GM20000 (cell line): Measurements from ENCODE around the gene C21orf91.

Experiments used
- DNase-seq: peaks from one replicate; pipeline ENCODE4 v3.0.0; 2012; ENCODE audit warnings: low spot score
- CTCF ChIP-seq: IDR thresholded peaks from 2 replicates; pipeline ENCODE4 v1.5.1; 2012; ENCODE audit warnings: mild to moderate bottlenecking, control low read depth; ENCODE audit errors: extremely low read depth, missing control alignments

The C21orf91 gene

GRCh38 chr21:17759511-17760178, 59.5 kb downstream of the C21orf91 start:
- no peak for TF ChIP-seq CTCF
- DNase-seq = no peak

DNA sequence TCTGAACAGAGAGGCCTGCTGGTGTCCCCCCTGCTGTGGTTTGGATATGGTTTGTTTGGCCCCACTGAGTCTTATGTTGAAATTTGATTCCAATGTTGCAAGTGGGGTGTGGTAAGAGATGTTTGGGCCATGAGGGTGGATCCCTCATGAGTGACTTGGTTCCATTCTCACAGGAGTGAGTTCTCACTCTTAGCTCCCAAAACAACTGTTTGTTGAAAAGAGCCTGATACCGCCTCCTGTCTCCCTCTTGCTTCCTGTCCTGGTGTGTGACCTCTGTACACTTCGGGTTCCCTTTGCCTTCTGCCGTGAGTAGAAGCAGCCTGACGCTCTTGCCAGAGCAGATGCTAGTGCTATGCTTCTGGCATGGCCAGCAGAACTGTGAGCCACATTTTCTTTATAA, 60.5 kb downstream of the C21orf91 start:
- no peak for DNase-seq
- TF ChIP-seq CTCF = no peak

DNA sequence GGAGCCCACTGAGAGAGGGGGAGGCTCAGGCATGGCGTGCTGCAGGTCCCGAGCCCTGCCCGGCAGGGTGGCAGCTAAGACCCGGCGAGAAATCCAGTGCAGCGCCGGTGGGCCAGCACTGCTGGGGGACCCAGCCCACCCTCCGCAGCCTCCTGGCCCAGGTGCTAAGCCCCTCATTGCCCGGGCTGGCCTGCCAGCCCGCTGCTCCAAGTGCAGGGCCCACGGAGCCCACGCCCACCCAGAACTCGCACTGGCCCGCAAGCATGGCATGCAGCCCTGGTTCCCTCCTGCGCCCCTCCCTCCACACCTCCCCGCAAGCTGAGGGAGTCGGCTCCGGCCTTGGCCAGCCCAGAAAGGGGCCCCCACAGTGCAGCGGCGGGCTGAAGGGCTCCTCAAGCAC, 61.5 kb downstream of the C21orf91 start:
- no peak for DNase-seq
- no peak for TF ChIP-seq CTCF

DNA sequence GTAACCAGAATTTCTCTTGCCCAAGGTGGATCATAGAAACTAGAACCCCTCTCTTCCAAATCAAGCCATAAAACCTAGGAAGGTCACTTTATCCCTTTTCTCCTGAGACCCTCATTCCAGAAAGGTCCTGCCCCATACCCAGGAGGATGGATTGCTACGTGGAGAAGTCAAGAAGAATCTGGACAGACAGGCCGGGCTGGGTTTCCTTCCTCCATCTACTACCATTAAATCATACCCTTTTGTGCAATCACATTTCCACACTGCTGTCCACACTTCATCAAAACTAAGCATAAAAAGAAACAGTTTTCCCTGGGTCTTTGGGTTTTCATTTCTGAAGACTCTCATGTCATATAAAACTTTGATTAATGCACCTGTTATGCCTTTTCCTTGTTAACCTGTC, 65.4 kb downstream of the C21orf91 start:
- no peak for TF ChIP-seq CTCF
- no peak for DNase-seq

GRCh38 chr21:17752171-17752570, 67.0 kb downstream of the C21orf91 start:
- DNase-seq = no peak
- no peak for TF ChIP-seq CTCF

- no peak for DNase-seq
- no peak for TF ChIP-seq CTCF
Observed at GRCh38 chr21:17746920-17747319, 72.2 kb downstream of the C21orf91 start.

GRCh38 chr21:17745086-17745485, 74.1 kb downstream of the C21orf91 start:
- DNase-seq = no peak
- no peak for TF ChIP-seq CTCF
